HG03095 (cell line): ENCODE data around the gene LTC4S.

Experiments
- ATAC-seq: cut with Tn5 transposase; IDR thresholded peaks from one replicate; pipeline ENCODE4 v1.9.1; 2021; ENCODE audit warnings: moderate library complexity; ENCODE audit not compliant: unreplicated experiment

The LTC4S gene

DNA sequence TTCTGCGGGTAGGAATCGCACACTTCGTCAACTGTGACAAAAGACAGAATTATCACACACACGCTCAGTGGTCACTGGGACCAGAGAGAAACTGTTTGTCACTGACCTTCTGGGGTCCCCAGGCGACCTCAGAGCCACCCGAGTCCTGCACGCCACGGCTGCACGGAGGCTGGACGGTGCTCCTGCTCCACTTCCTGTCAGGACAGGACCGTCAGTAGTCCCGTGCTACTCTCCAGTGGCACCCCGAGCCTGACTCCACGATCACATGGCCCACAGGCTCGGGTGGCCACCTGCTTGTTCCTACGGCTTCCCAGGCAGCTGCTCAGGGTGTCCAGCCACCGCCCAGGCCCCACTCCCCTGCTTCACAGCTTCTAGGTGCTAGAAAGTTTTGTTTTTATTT, 47.0 kb downstream of the LTC4S start:
- no peak for ATAC-seq

- no peak for ATAC-seq
Observed at GRCh38 chr5:179841621-179842020, 47.8 kb downstream of the LTC4S start.
